Activated CD4-positive, alpha-beta T cell treated with anti-CD3 and anti-CD28 coated beads, Interleukin-2, amount 10 ng/mL, durations not matched to agents 7 days and 5 days (primary cell): ENCODE results near the gene CFAP99. TPM values are rescaled to one million over a fixed set of nuclear protein-coding genes. Genes with fewer than 3 reads are reported as not detected.

Source experiments
- CTCF ChIA-PET: fragments of 350-600 bp; sonication (Branson Sonifier 250); formaldehyde crosslinking; loops from one replicate; lab custom pipeline; 2021; ENCODE audit warnings: antibody characterized with exemption; lab: Charles Lee
- POLR2A ChIA-PET: fragments of 350-600 bp; sonication (Branson Sonifier 250); formaldehyde crosslinking; loops from one replicate; lab custom pipeline; 2021; ENCODE audit warnings: antibody characterized with exemption; lab: Charles Lee
- DNase-seq: peaks from one replicate; pipeline ENCODE4 v3.0.0-alpha.2; 2020
- H3K27ac Mint-ChIP-seq: one replicate; pipeline ENCODE4 v1.8.0; 2021; ENCODE audit warnings: mild to moderate bottlenecking, moderate library complexity, mixed read lengths
- H3K27me3 Mint-ChIP-seq: one replicate; pipeline ENCODE4 v1.8.0; 2021; ENCODE audit warnings: mixed read lengths
- H3K36me3 Mint-ChIP-seq: one replicate; pipeline ENCODE4 v1.8.0; 2021; ENCODE audit warnings: low read depth, mixed read lengths
- H3K4me1 Mint-ChIP-seq: one replicate; pipeline ENCODE4 v1.8.0; 2021; ENCODE audit warnings: mixed read lengths
- H3K4me3 Mint-ChIP-seq: one replicate; pipeline ENCODE4 v1.8.0; 2021; ENCODE audit warnings: mild to moderate bottlenecking, moderate library complexity, mixed read lengths
- H3K9me3 Mint-ChIP-seq: one replicate; pipeline ENCODE4 v1.8.0; 2021; ENCODE audit warnings: mixed read lengths
- total RNA-seq, 2 experiments: library from RNA; stranded (reverse); gene quantifications; one replicate each; pipeline ENCODE4 v1.2.3, GENCODE V29; 2021

The CFAP99 gene
- total RNA-seq, 2 experiments from 2014 or later, result not detected

- Mint-ChIP-seq H3K4me3 (no peak overlapping the region), H3K27ac (peak overlapping the region; percentile 85)
Measured at GRCh38 chr4:2483237-2483636, 64.5 kb downstream of the CFAP99 start.

GRCh38 chr4:2484185-2484584 is 65.4 kb downstream of the CFAP99 start:
- Mint-ChIP-seq H3K4me1 (peaks cover 76% of the 10 kb centered on the region), H3K4me3 (no peak overlapping the region), H3K9me3 (no peaks in the 10 kb centered on the region), H3K36me3 (peaks cover 19% of the 10 kb centered on the region), H3K27ac (peak overlapping the region; percentile 10), H3K27me3 (no peaks in the 10 kb centered on the region)
- DNase-seq, result no peak
- ChIA-PET CTCF (interaction anchor here (0.9 kb wide), 1 partner anchor 264 kb away, joined by 3 read pairs; no protein-coding TSS in a partner anchor), POLR2A (no interaction called here)

More at GRCh38 chr4:2483237-2483636, 64.5 kb downstream of the CFAP99 start:
- DNase-seq, result no peak
- ChIA-PET POLR2A (no interaction called here), CTCF (interaction anchor here (1.7 kb wide), 1 partner anchor 14 kb away, joined by 5 read pairs; the partner anchor contains the start of gene RNF4)
- Mint-ChIP-seq H3K27me3 (no peaks in the 10 kb centered on the region), H3K4me1 (peaks cover 86% of the 10 kb centered on the region), H3K9me3 (no peaks in the 10 kb centered on the region), H3K36me3 (peaks cover 22% of the 10 kb centered on the region)

GRCh38 chr4:2484993-2485392 is 66.2 kb downstream of the CFAP99 start:
- peak; percentile 84 for DNase-seq
- POLR2A ChIA-PET, result interaction anchor here (0.6 to 0.9 kb wide), 3 partner anchors 16 to 52 kb away, joined by 4 to 5 read pairs (median 5); partner anchors contain the start of gene RNF4
- peak overlapping the region; percentile 71 for H3K27ac Mint-ChIP-seq
- H3K4me3 Mint-ChIP-seq, result peak overlapping the region; percentile 33
- no peaks in the 10 kb centered on the region for H3K27me3 Mint-ChIP-seq
- CTCF ChIA-PET, result interaction anchor here (0.6 to 1.9 kb wide), 7 partner anchors 8 to 265 kb away, joined by 3 to 5 read pairs (median 4); no protein-coding TSS in a partner anchor
- H3K9me3 Mint-ChIP-seq, result no peaks in the 10 kb centered on the region
- H3K36me3 Mint-ChIP-seq, result peaks cover 22% of the 10 kb centered on the region
- H3K4me1 Mint-ChIP-seq, result peaks cover 73% of the 10 kb centered on the region

- POLR2A ChIA-PET, result interaction anchor here (0.8 kb wide), 1 partner anchor 51 kb away, joined by 4 read pairs; no protein-coding TSS in a partner anchor
- Mint-ChIP-seq H3K36me3 (peaks cover 30% of the 10 kb centered on the region), H3K4me1 (peaks cover 70% of the 10 kb centered on the region), H3K4me3 (no peak overlapping the region), H3K27me3 (no peaks in the 10 kb centered on the region), H3K9me3 (no peaks in the 10 kb centered on the region), H3K27ac (no peak overlapping the region)
- no peak for DNase-seq
- CTCF ChIA-PET, result interaction anchor here (1.0 to 1.9 kb wide), 5 partner anchors 9 to 44 kb away, joined by 3 to 5 read pairs (median 4); no protein-coding TSS in a partner anchor
Measured at GRCh38 chr4:2485956-2486355, 67.2 kb downstream of the CFAP99 start.

- Mint-ChIP-seq H3K27ac (no peak overlapping the region), H3K4me1 (peaks cover 62% of the 10 kb centered on the region), H3K4me3 (no peak overlapping the region), H3K9me3 (no peaks in the 10 kb centered on the region), H3K36me3 (peaks cover 26% of the 10 kb centered on the region), H3K27me3 (no peaks in the 10 kb centered on the region)
- DNase-seq, result no peak
- POLR2A ChIA-PET, result no interaction called here
- CTCF ChIA-PET, result interaction anchor here (0.8 to 1.9 kb wide), 2 partner anchors 45 to 267 kb away, joined by 3 to 5 read pairs; no protein-coding TSS in a partner anchor
Measured at GRCh38 chr4:2486981-2487380, 68.2 kb downstream of the CFAP99 start.

- H3K9me3 Mint-ChIP-seq, result no peaks in the 10 kb centered on the region
- CTCF ChIA-PET, result interaction anchor here (0.5 to 0.8 kb wide), 2 partner anchors 174 to 267 kb away, joined by 3 to 5 read pairs; no protein-coding TSS in a partner anchor
- no peak for DNase-seq
Measured at GRCh38 chr4:2487632-2488031, 68.9 kb downstream of the CFAP99 start.

GRCh38 chr4:2489081-2489805 is 70.5 kb downstream of the CFAP99 start:
- H3K27ac Mint-ChIP-seq, result no peak overlapping the region
- no peaks in the 10 kb centered on the region for H3K27me3 Mint-ChIP-seq
- H3K9me3 Mint-ChIP-seq, result no peaks in the 10 kb centered on the region
- no peak overlapping the region for H3K4me3 Mint-ChIP-seq
- ChIA-PET POLR2A (no interaction called here), CTCF (interaction anchor here (1.2 kb wide), 1 partner anchor 269 kb away, joined by 3 read pairs; no protein-coding TSS in a partner anchor)
- DNase-seq, result no peak
- peaks cover 33% of the 10 kb centered on the region for H3K36me3 Mint-ChIP-seq
- H3K4me1 Mint-ChIP-seq, result peaks cover 46% of the 10 kb centered on the region

More at GRCh38 chr4:2487632-2488031, 68.9 kb downstream of the CFAP99 start:
- POLR2A ChIA-PET, result no interaction called here
- Mint-ChIP-seq H3K27me3 (no peaks in the 10 kb centered on the region), H3K36me3 (peaks cover 31% of the 10 kb centered on the region), H3K4me3 (no peak overlapping the region), H3K4me1 (peaks cover 55% of the 10 kb centered on the region), H3K27ac (peak overlapping the region; percentile 19)

- DNase-seq, result no peak
- Mint-ChIP-seq H3K9me3 (no peaks in the 10 kb centered on the region), H3K27me3 (no peaks in the 10 kb centered on the region), H3K36me3 (peaks cover 36% of the 10 kb centered on the region), H3K4me3 (no peak overlapping the region), H3K4me1 (peaks cover 39% of the 10 kb centered on the region), H3K27ac (no peak overlapping the region)
- ChIA-PET CTCF (interaction anchor here (1.2 to 1.4 kb wide), 2 partner anchors 18 to 270 kb away, joined by 3 read pairs; no protein-coding TSS in a partner anchor), POLR2A (no interaction called here)
Measured at GRCh38 chr4:2489841-2490552, 71.2 kb downstream of the CFAP99 start.

- H3K27me3 Mint-ChIP-seq, result no peaks in the 10 kb centered on the region
- H3K9me3 Mint-ChIP-seq, result no peaks in the 10 kb centered on the region
- POLR2A ChIA-PET, result no interaction called here
- no peak overlapping the region for H3K4me3 Mint-ChIP-seq
- H3K27ac Mint-ChIP-seq, result no peak overlapping the region
- H3K36me3 Mint-ChIP-seq, result peaks cover 48% of the 10 kb centered on the region
- peaks cover 14% of the 10 kb centered on the region for H3K4me1 Mint-ChIP-seq
- no peak for DNase-seq
- CTCF ChIA-PET, result interaction anchor here (0.7 to 1.7 kb wide), 6 partner anchors 8 to 273 kb away, joined by 3 to 6 read pairs (median 5); no protein-coding TSS in a partner anchor
Measured at GRCh38 chr4:2492970-2493369, 74.2 kb downstream of the CFAP99 start.

GRCh38 chr4:2494992-2495391 is 76.2 kb downstream of the CFAP99 start:
- H3K36me3 Mint-ChIP-seq, result peaks cover 52% of the 10 kb centered on the region
- CTCF ChIA-PET, result interaction anchor here (1.1 to 2.2 kb wide), 4 partner anchors 8 to 17 kb away, joined by 3 to 6 read pairs (median 4); no protein-coding TSS in a partner anchor
- no peak for DNase-seq
- POLR2A ChIA-PET, result interaction anchor here (0.6 kb wide), 1 partner anchor 26 kb away, joined by 3 read pairs; the partner anchor contains the start of gene RNF4
- no peak overlapping the region for H3K4me3 Mint-ChIP-seq
- peaks cover 9% of the 10 kb centered on the region for H3K4me1 Mint-ChIP-seq
- no peaks in the 10 kb centered on the region for H3K9me3 Mint-ChIP-seq
- no peak overlapping the region for H3K27ac Mint-ChIP-seq
- no peaks in the 10 kb centered on the region for H3K27me3 Mint-ChIP-seq

- Mint-ChIP-seq H3K27me3 (no peaks in the 10 kb centered on the region), H3K4me3 (no peak overlapping the region), H3K27ac (no peak overlapping the region), H3K9me3 (no peaks in the 10 kb centered on the region), H3K36me3 (peaks cover 56% of the 10 kb centered on the region), H3K4me1 (peaks cover 6% of the 10 kb centered on the region)
- ChIA-PET POLR2A (no interaction called here), CTCF (no interaction called here)
- DNase-seq, result no peak
Measured at GRCh38 chr4:2497324-2497723, 78.6 kb downstream of the CFAP99 start.

- ChIA-PET POLR2A (no interaction called here), CTCF (no interaction called here)
- Mint-ChIP-seq H3K27me3 (no peaks in the 10 kb centered on the region), H3K4me3 (no peak overlapping the region), H3K27ac (no peak overlapping the region), H3K36me3 (peaks cover 50% of the 10 kb centered on the region), H3K4me1 (peaks cover 5% of the 10 kb centered on the region), H3K9me3 (no peaks in the 10 kb centered on the region)
- no peak for DNase-seq
Measured at GRCh38 chr4:2497931-2498330, 79.2 kb downstream of the CFAP99 start.
